SH-SY5Y (cell line): Measurements from ENCODE around the gene GRB7.

Experiments used
- GATA2 ChIP-seq: IDR thresholded peaks from 2 replicates; pipeline ENCODE4 v1.6.1; 2011; ENCODE audit warnings: mild to moderate bottlenecking, low read depth, low read length
- GATA3 ChIP-seq: IDR thresholded peaks from 2 replicates; pipeline ENCODE4 v1.6.1; 2011; ENCODE audit warnings: low read depth, mild to moderate bottlenecking, low read length, moderate library complexity

- TF ChIP-seq GATA2 (no peak), GATA3 (no peak)
These were observed 4.6 kb downstream of the GRB7 start for GRCh38 chr17:39742126-39742855.
